HG03558 (cell line): ENCODE measurements around the gene PHF8.

Source experiments
- ATAC-seq: cut with Tn5 transposase; IDR thresholded peaks from one replicate; pipeline ENCODE4 v1.9.1; 2021; ENCODE audit warnings: moderate number of reproducible peaks; ENCODE audit not compliant: unreplicated experiment; ENCODE audit errors: extremely low read depth

PHF8 gene

GRCh38 chrX:54044126-54044876 is at the start of gene PHF8:
Gene PHF8 (minus strand): TSS chrX:54044473. CDS start chrX:54042728, 1,745 bp downstream.
- ATAC-seq: peak; percentile 76

- ATAC-seq: no peak
Measured at GRCh38 chrX:54093571-54093970, 49.3 kb upstream of the PHF8 start.

GRCh38 chrX:54093159-54093558 is 48.9 kb upstream of the PHF8 start:
- no peak for ATAC-seq

GRCh38 chrX:54090880-54091279 is 46.6 kb upstream of the PHF8 start:
- ATAC-seq: no peak

GRCh38 chrX:54089191-54089590 is 44.9 kb upstream of the PHF8 start:
- ATAC-seq: no peak

GRCh38 chrX:54087661-54088060 is 43.4 kb upstream of the PHF8 start:
- ATAC-seq: no peak

- no peak for ATAC-seq
Measured at GRCh38 chrX:54085666-54086065, 41.4 kb upstream of the PHF8 start.

GRCh38 chrX:54076903-54077302 is 32.6 kb upstream of the PHF8 start:
- no peak for ATAC-seq

GRCh38 chrX:54074826-54075225 is 30.6 kb upstream of the PHF8 start:
- ATAC-seq: no peak

- no peak for ATAC-seq
Measured at GRCh38 chrX:54067766-54068165, 23.5 kb upstream of the PHF8 start.

GRCh38 chrX:54066841-54067240 is 22.6 kb upstream of the PHF8 start:
- no peak for ATAC-seq

- no peak for ATAC-seq
Measured at GRCh38 chrX:54064564-54064963, 20.3 kb upstream of the PHF8 start.

GRCh38 chrX:54063361-54063760 is 19.1 kb upstream of the PHF8 start:
- no peak for ATAC-seq

GRCh38 chrX:54049801-54050200 is 5.5 kb upstream of the PHF8 start:
- ATAC-seq: no peak

- ATAC-seq: no peak
Measured at GRCh38 chrX:54048412-54048811, 4.1 kb upstream of the PHF8 start.

- no peak for ATAC-seq
Measured at GRCh38 chrX:54045563-54046228, 1.4 kb upstream of the PHF8 start.

- ATAC-seq: no peak
Measured at GRCh38 chrX:54044877-54045338, 635 bp upstream of the PHF8 start.

GRCh38 chrX:54043541-54044125 is 640 bp downstream of the PHF8 start:
- ATAC-seq: peak; percentile 8

- no peak for ATAC-seq
Measured at GRCh38 chrX:54043056-54043455, 1.2 kb downstream of the PHF8 start.

GRCh38 chrX:54042609-54043021 is 1.7 kb downstream of the PHF8 start:
- ATAC-seq: no peak

GRCh38 chrX:54030329-54030728 is 13.9 kb downstream of the PHF8 start:
- no peak for ATAC-seq
